HG03097 (cell line): ENCODE results near the gene CRYGA.
"Not testable (repeated sequence)": the region's sequence is repeated elsewhere in the genome, so short reads cannot be mapped to it uniquely, and the experiment has no call there.

Experiments
- ATAC-seq: cut with Tn5 transposase; IDR thresholded peaks from one replicate; pipeline ENCODE4 v1.9.1; 2021; ENCODE audit not compliant: unreplicated experiment, low FRiP score

CRYGA gene

DNA sequence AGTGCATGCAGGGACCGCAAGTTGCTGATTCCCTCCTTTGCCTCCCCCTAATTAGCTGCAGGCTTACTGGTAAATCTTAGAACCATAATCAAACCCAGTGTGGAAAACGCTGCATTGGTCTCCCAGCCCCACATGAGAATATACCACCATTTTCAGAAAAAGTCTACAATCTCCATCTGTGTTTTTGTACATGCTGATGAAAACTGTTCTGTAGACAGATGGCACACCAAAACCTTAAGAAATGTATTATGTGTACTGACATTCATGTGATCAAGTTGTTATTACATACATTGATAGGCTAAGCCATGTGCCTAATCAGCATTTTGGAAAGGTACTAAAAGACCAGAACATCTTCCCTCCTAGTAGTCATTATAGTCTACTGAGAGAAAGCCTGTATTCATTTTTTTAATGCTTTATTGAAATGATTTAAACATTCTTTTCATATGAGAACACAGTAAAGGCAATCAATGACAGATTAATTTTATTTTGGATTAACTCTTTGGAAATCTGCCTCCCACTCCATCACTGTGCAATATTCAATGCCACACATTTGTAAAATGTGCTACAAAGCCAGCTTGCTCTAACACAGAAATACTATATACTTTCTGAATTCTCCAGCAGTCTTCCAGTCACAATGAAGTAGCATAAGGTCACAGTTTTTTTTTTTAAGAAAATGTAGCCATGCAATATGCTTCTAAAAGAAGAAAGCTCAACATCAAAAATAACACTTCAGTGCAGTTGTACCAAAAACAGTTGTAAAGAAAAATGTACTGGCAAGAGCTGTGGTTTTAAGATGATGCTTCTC is 1.8 kb upstream of the CRYGA start:
- ATAC-seq, result no peak

DNA sequence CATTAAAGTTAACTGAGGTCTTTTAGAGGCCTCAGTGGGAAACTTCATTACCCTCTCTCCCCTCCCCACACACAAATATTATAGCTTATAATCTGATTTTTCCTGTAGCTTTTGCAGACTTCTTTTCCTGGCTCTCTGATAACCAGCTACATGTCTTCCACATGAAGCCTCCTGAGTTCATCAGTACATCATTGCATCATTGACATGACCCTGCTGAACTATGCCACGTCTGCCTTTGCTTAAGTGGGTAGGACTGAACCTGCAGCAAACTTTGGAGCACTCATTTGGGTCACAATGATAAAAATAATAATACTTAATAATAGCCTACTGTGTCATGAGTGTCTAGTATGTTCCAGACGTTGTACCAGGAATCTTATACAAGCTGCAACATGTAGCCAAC is 7.0 kb downstream of the CRYGA start:
- no peak for ATAC-seq

DNA sequence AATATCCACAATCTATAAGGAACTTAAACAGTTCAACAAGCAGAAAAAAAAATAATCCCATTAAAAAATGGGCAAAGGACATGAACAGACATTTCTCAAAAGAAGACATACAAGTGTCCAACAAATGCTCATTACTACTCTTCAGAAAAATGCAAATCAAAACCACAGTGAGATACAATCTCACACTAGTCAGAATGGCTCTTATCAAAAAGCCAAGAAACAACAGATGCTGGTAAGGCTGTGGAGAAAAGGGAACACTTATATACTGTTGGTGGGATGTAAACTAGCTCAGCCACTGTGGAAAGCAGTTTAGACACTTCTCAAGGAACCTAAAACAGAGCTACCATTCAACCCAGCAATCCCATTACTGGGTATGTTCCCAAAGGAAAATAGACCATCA is 10.2 kb downstream of the CRYGA start:
- no peak for ATAC-seq

DNA sequence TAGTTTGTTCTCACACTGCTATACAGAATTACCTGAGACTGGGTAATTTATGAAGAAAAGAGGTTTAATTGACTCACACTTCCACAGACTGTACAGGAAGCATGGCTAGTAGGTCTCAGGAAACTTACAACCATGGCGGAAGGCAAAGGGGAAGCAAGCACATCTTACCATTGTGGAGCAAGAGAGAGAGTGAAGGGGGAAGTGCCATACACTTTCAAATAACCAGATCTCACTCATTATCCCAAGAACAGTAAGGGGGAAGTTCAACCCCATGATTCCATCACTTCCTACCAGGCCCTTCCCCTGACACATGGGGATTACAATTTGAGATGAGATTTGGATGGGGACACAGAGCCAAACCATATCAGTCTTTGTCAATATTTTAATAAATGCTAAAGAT is 12.4 kb downstream of the CRYGA start:
- no peak for ATAC-seq

DNA sequence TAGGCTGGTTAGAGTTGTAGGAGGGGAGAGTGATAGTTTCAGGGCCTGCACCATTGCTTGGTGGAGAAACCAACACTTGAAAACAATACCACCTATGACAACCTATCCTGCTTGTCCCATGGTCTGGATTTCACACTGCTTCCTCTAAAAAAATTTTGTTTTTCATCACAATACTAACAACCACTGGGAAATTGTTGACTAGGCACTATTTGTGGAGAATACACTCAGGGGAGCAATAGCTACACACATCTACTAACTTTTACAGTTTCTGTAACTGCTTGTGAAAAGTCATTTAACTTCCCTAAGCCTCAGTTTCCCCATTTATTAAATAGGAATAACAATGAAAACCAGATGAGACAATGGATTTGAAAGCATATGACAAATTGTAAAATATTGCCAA is 13.3 kb downstream of the CRYGA start:
- no peak for ATAC-seq

DNA sequence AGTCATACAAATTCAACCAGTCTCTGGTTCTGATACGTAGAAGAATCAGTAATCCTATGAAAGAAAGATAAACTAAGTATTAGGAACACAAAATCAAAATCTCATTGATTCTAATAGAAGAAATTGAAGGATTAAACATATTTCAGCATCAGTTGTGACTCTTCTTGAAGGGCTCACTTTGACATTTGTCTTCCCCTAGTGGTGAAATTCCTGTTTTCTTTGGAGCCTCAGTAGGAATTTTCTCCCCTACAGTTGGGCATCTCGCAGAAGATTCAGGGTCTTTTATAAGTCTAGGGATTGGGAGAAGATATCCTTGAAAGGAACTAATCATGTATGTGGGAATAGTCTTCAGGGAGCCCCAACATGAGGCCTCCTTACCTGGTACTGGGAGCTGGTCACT is 14.6 kb downstream of the CRYGA start:
- ATAC-seq, result no peak

DNA sequence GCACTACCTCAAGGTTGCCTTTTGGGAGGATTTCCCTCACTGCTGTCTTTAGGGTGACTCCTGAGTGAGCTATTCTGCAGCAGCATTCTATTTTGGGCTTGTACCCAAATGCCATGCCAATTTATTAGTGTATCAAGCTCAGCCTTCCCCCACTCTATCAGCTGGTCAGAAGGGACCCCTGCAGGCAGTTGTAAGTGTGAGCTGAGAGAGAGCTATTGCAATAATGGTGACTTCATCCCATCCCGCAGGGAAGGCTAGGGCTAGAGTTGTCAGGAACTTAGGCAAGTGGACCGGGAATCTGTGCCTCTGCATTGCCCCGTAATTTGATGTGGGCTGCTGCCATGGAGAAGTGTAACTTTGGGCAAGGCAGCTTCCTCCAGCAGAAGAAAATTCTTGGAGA is 15.6 kb downstream of the CRYGA start:
- ATAC-seq, result no peak

DNA sequence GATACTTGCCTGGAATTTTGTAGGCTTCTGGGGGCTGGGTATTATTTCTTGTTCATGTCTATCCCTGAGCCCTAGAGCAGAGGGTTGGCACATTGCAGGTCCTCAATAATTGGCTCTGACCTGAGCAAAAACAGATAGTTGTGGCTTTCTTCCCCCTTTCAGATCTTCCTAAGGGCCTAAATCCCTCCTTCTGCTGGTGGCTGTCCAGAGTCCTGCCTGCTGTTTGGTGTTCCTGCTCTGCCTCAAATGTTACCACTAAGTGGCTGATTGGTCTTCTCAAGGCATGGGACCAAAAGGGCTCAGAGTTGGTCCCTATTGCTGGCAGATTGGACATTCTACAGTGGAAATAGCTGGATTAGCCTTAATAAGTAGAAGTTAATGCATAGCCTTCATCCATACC is 16.4 kb downstream of the CRYGA start:
- ATAC-seq, result no peak

DNA sequence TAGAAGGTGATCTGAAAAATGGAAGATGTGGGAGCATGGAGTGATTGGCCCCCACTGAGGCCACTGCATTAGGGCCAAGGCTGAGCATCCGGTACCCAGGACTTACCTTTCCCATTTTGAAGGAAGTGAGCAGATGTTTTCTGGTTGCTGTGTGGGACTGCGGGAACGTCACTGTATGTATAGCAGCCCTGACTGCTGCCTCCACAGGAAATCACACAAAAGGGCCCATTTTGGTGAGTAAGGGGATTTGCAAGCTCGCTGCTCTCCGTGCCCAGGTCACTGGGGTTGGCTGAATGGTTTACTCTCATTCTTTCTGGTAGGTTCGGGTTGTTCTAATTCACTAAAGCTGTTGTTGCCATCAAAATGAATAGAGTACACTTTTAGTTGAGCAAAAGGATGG is 17.4 kb downstream of the CRYGA start, which contains the start of gene CRYGB:
Gene CRYGB (minus strand): TSS at position 153 of the 400 bp plus-strand sequence. CDS start 38 bp downstream, at position 115.
- ATAC-seq, result no peak

DNA sequence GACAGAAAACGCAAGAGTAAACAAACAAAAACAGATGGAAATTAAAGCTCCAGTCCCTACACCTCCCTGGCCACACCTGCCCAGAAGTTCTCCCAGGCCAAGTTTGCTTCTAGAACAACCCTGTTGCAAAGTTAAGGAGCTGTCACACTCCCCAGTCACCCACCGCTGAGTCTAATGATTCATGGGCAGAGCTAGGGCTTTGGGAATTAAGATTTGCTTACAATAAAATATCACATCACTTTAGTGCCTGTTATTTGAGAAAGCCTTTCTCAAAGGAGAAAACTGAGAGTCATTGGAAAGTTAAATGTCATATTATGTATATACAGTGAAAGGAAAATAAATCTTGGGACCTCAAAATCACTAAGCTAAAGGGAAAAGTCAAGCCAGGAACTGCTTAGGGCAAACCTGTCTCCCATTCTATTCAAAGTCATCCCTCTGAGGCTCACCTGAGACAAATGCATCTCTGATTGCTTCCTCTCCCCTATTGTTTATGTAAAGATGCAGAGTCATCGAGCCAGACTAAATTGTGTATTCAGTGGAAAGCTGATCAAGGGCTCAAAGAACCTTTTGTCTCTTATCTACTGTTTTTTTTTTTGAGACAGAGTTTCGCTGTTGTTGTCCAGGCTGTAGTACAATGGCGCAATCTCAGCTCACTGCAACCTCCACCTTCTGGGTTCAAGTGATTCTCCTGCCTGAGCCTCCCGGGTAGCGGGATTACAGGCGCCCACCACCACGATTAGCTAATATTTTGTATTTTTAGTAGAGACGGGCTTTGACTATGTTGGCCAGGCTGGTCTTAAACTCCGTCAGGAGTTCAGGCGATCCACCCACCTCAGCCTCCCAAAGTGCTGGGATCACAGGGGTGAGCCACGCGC is 20.2 kb downstream of the CRYGA start:
- ATAC-seq, result no peak

DNA sequence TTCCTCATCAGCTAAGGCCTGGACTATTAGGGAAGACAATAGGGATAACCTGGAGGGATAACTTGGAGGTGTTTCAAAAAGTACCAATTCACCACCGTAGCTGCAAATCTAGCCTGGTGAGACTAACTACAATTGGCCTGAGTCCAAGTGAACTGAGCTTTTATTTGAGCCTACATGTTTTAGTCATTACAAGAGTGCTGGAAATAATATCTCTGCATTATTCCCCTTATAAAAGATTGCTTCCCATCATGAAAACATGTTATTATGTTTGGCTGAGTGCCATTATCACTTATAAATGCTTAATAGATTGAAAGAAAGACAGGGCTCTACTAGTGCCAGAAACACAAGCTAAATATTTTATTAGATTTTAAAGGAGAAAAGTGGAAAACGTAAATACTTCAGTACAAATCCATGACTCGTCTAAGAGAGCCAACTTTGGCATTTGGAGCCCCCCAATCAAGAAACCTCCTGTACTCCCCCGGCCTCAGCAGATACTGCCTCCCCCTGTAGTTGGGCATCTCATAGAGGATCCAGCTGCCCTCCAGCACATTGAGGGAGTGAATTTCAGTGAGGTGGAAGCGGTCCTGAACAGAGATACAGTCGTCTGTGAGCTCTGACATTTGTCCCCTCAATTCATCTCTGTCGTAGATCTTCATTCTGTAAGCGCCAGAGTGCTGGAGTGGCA is 21.0 kb downstream of the CRYGA start:
- ATAC-seq, result no peak

DNA sequence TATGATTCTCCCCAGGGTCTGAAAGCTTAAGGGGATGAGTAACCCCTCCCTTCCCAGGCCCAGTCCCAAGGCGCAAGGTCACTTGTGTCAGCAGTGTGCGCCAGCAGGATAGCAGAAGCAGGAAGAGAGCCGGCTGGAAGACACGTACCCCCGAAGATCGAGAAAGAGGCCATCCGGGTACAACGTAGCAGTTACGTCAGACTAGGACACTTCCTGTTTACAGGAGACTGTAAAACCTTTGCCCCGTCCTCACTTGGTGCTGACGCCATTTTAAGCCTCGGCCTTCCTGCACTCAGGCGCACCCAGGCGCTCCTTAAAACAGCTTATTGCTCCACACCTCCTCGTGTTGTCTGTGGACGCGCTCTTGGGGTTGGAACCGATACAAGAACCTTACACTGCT is 23.9 kb downstream of the CRYGA start:
- no peak for ATAC-seq

DNA sequence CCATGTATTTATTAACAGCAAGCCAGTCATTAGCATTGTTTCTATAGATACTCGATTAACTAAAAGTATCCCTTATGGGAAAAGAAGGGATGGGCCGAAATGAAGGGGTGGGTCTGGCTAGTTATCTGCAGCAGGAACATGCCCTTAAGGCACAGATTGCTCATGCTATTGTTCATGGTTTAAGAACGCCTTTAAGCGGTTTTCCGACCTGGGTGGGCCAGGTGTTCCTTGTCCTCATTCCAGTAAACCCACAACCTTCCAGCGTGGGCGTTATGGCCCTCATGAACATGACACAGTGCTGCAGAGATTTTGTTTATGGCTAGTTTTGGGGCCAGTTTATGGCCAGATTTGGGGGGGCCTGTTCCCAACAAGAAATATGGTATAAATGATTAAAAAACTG is 25.1 kb downstream of the CRYGA start:
- ATAC-seq, result not testable (repeated sequence)

DNA sequence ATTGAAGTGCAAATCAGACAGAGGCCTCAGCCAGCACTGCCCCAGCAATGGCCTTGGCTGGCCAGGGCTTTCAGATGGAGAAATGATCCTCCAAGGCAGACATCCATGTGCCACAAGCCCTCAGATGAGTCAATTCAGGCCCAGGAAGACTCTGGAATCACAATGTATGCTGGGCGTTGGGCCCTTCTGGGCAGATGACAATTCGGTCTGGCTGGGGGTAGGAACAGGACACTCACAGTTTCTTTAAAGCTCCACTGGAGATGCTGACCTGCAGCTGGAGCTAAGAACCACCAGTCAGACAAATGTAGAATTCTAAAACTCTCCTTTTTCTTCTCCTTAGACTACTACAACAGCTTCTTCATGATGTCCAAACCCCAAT is 26.7 kb downstream of the CRYGA start:
- ATAC-seq, result no peak

DNA sequence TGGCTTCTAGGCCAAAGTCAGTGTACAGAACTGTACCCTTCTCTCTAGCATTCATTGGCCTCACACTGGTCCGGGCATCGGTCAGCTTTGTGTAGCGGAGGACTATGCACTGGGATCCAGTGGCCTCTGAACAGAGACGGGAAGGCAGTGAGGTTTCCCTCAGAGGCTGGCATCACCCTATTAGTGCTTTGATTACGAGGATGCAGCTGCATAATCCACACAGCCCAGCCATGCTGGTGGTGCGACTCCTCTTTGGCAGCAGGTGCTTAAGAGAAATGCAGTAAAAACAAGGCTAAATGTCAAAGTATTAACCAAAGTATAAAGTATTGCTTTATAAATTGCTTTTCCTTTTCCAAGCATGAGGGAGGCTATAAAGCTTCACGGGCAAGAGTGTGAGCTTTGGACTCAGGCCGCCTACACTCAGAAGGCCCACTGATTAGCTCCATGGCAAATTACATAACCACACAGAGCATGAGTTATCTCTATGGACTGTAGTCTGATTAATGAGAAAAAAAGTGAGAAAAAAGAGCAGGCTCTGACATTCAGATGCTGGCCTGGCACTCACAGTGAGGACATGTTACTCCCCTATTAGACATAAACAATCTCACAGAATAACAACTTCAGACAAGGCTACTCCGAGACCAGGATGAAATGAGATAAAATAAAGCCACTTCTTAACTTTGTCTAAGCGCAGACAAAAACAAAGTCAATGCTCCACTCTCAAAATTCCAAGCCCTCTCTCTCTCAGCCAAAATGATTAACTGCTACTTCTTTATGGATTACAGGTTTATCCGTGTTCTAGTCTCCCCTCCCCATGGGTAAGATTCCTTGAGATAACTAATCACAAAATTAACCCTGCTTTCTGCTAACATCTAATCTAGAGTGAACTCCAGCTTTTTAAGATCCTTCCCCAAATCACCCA is 27.3 kb downstream of the CRYGA start:
- ATAC-seq, result no peak

DNA sequence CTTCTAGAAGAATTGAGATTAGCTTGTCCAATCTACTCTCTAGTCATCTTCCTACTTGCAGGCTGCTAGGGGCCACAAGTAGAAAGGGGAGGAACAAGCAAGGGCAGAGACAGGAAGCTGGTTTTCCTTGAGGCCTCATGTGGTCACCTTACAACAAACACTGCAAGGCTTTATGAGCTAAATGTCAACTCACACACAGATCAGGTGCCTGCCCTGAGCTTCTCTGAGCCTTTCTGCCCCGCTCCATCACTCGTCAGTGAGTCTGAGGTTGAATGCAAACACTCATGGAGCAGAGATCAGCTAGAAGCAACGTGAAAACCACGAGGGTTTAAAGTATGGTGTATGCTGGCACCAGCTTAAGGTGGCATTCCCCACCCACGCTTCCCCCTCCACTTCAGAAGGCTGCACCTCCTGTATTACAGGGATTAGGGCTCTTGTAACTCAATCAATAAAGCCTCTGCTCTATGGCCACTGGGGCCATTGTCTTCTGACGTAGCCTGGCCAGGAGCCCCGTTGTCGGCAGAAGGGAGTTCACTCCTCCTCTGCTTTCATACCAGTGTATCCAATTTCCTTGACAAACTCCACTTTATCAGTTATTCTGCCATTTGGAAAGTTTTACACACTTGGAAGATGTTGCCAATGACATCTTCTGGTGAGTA is 28.3 kb downstream of the CRYGA start:
- ATAC-seq, result no peak

DNA sequence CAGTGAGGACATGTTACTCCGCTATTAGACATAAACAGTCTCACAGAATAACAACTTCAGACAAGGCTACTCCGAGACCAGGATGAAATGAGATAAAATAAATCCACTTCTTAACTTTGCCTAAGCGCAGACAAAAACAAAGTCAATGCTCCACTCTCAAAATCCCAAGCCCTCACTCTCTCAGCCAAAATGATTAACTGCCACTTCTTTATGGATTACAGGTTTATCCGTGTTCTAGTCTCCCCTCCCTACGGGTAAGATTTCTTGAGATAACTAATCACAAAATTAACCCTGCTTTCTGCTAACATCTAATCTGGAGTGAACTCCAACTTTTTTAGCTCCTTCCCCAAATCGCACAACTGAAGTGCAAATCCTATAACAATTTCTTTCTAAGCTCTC is 32.7 kb downstream of the CRYGA start:
- no peak for ATAC-seq

DNA sequence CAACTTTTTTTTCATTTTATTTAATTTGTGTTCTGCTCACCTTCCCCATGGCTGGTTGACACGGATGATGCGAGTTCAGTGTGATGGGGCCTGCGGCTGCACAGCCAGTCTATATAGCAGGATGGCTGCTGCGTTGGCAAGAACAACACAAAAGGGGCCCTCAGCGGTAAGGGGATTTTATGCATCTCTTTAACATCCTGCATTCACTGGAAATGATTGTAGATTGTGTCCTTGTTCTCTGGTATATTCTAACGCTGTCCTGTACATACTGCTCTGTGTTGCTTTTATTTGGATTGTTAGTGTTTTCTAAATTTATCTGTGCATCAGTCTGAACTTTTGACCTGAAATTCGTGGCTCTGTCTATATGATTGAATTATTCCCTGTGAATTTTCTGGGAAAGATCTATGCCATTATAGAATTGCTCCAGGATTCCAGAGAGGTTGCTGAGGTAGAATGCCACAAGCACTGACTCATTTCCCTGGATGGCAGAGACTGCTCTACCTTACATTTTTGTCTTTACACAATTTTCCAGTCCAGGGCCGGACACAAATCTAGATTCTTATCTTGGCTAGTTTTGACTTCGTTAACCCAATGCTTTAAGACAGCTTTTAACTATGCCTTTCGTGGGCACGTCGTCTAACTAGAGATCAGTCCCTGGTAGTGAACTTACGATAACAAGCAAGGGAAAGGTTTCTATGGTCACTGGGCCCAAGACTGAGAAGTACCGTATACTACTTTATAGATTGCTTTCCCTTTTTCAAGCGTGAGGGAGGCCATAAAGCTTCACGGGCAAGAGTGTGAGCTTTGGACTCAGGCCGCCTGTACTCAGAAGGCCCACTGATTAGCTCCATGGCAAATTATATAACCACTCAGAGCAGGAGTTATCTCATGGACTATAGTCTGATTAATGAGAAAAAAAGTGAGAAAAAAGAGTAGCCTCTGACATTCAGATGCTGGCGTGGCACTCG is 33.4 kb downstream of the CRYGA start, which contains the start of gene CRYGC:
Gene CRYGC (minus strand): TSS at position 85 of the 968 bp plus-strand sequence. CDS start 36 bp downstream, at position 49.
- no peak for ATAC-seq
